GM13977 (cell line): ENCODE data around the gene FKBP15.

Experiments
- DNase-seq: peaks from one replicate; pipeline ENCODE4 v3.0.0; 2012; ENCODE audit warnings: low spot score
- in situ Hi-C: fragments of 300-500 bp; cut with MboI; formaldehyde crosslinking; loops from one replicate; pipeline ENCODE4 v1.12.0; 2022; ENCODE audit warnings: low sequenced_read_pairs, low pct_unique_long_range_greater_than_20kb, mixed read lengths, inconsistent platforms; ENCODE audit not compliant: unreplicated experiment
- TF ChIP-seq, protein P1 (sequence below): IDR thresholded peaks from 2 replicates; pipeline ENCODE4 v1.5.1; 2012; ENCODE audit warnings: mild to moderate bottlenecking, control low read depth; ENCODE audit not compliant: insufficient read depth; ENCODE audit errors: extremely low read depth, missing control alignments

The FKBP15 gene

GRCh38 chr9:113215132-113215531 lies 5.9 kb downstream of the FKBP15 start:
- in situ Hi-C loops, result no loop called here
- TF ChIP-seq, protein P1, sequence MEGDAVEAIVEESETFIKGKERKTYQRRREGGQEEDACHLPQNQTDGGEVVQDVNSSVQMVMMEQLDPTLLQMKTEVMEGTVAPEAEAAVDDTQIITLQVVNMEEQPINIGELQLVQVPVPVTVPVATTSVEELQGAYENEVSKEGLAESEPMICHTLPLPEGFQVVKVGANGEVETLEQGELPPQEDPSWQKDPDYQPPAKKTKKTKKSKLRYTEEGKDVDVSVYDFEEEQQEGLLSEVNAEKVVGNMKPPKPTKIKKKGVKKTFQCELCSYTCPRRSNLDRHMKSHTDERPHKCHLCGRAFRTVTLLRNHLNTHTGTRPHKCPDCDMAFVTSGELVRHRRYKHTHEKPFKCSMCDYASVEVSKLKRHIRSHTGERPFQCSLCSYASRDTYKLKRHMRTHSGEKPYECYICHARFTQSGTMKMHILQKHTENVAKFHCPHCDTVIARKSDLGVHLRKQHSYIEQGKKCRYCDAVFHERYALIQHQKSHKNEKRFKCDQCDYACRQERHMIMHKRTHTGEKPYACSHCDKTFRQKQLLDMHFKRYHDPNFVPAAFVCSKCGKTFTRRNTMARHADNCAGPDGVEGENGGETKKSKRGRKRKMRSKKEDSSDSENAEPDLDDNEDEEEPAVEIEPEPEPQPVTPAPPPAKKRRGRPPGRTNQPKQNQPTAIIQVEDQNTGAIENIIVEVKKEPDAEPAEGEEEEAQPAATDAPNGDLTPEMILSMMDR, result no peak
- no peak for DNase-seq

DNA sequence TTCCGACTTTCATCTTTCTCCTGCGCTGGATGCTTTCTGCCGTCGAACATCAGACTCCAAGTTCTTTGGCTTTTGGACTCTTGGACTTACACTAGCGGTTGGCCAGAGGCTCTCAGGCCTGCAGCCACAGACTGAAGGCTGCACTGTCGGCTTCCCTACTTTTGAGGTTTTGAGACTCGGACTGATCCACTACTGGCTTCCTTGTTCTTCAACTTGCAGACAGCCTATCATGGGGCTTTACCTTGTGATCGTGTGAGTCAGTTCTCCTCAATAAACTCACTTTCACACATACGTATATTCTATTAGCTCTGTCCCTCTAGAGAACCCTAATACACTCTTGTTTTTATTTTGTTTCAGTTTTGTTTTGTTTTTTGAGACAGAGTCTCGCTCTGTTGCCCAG lies 10.3 kb downstream of the FKBP15 start:
- DNase-seq, result no peak
- TF ChIP-seq, protein P1, result no peak
- in situ Hi-C loops, result no loop called here

GRCh38 chr9:113205861-113206260 lies 15.2 kb downstream of the FKBP15 start:
- in situ Hi-C loops, result no loop called here
- DNase-seq, result no peak
- TF ChIP-seq, protein P1, result no peak

DNA sequence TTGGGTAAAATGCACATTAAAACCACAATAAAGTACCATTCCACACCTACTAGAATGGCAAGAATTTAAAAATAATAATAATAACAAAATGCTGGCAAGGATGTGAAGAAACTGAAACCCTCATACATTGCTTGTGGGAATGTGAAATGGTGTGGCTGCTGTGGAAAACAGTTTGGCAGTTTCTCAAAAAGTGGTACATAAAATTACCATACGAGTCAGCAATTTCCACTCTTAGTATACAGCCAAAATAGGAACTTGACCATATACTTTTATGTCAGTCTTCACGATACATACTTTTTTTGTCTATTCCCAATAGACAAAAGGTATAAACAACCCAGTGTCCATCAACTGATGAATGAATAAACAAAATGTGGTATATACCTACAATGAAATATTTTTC lies 15.6 kb downstream of the FKBP15 start:
- DNase-seq, result no peak
- in situ Hi-C loops, result no loop called here

DNA sequence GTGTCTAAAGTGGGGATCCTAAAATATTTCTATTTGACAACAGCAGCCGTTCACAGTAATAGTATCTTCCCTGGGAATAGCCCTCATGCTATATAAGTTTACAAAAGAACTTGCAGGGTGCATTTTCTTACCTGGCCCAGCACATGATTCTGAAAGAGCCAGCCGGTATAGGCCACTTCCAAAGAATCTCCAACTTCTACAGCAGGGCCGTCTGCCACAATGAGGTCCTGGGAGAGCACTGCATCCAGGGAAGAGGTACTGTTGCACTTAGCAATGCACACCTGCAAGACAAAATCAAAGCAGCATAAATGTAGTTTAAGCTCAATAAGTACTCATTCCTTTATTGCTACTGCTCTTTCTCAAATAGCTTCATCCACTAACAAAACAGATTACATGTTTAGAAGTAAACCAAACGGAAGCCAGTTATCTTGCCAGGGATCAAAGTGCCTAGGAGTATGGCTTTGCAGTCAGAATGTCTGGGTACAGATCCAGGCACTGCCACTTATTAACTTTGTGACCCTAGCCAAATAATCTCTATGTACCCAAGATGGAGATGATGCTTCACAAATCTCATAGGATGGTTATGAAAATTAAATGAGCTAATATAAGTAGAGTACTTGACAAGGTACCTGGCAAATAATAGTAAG lies 21.3 kb downstream of the FKBP15 start:
- TF ChIP-seq, protein P1, result no peak
- no peak for DNase-seq
- in situ Hi-C loops, result no loop called here

More for the DNA sequence above, 15.6 kb downstream of the FKBP15 start:
- TF ChIP-seq, protein P1, result no peak

- DNase-seq, result no peak
- in situ Hi-C loops, result no loop called here
- TF ChIP-seq, protein P1, result no peak
Measured at GRCh38 chr9:113192455-113192854, 28.6 kb downstream of the FKBP15 start.
